AG09309 (cell line): ENCODE measurements around the gene SLC20A1.

Source experiments
- DNase-seq: peaks from one replicate; pipeline ENCODE4 v3.0.0-alpha.2; 2010; ENCODE audit warnings: low read depth
- H3K4me3 ChIP-seq: 2 replicates; pipeline ENCODE4 v1.5.1; 2011; ENCODE audit warnings: mild to moderate bottlenecking, low read depth, low read length, moderate library complexity; ENCODE audit not compliant: control insufficient read depth
- TF ChIP-seq, protein P1 (sequence below): IDR thresholded peaks from 2 replicates; pipeline ENCODE4 v1.5.1; 2011; ENCODE audit warnings: mild to moderate bottlenecking, low read depth, low read length, inconsistent platforms; ENCODE audit not compliant: insufficient read depth, control insufficient read depth; ENCODE audit errors: missing control alignments

The SLC20A1 gene

DNA sequence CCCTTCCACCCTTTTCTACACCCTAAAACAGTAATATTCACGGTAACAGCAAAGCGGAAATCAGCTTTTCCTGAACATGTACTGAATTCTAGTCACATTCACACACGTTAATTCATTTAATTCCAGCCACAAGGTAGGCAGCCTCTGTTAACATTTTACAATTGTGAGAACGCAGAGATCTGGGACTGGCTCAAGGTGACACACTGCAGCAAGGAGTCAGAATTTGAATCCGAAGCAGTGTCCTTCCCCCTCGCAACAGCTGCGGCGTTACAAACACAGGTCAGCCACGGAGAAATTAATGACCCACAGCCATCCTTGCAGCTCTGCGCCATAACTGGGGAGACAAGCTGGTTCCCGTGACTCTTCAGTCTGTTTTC is 818 bp upstream of the SLC20A1 start:
- H3K4me3 ChIP-seq, result peak overlapping the region; percentile 64
- DNase-seq, result no peak
- TF ChIP-seq, protein P1, sequence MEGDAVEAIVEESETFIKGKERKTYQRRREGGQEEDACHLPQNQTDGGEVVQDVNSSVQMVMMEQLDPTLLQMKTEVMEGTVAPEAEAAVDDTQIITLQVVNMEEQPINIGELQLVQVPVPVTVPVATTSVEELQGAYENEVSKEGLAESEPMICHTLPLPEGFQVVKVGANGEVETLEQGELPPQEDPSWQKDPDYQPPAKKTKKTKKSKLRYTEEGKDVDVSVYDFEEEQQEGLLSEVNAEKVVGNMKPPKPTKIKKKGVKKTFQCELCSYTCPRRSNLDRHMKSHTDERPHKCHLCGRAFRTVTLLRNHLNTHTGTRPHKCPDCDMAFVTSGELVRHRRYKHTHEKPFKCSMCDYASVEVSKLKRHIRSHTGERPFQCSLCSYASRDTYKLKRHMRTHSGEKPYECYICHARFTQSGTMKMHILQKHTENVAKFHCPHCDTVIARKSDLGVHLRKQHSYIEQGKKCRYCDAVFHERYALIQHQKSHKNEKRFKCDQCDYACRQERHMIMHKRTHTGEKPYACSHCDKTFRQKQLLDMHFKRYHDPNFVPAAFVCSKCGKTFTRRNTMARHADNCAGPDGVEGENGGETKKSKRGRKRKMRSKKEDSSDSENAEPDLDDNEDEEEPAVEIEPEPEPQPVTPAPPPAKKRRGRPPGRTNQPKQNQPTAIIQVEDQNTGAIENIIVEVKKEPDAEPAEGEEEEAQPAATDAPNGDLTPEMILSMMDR, result no peak

DNA sequence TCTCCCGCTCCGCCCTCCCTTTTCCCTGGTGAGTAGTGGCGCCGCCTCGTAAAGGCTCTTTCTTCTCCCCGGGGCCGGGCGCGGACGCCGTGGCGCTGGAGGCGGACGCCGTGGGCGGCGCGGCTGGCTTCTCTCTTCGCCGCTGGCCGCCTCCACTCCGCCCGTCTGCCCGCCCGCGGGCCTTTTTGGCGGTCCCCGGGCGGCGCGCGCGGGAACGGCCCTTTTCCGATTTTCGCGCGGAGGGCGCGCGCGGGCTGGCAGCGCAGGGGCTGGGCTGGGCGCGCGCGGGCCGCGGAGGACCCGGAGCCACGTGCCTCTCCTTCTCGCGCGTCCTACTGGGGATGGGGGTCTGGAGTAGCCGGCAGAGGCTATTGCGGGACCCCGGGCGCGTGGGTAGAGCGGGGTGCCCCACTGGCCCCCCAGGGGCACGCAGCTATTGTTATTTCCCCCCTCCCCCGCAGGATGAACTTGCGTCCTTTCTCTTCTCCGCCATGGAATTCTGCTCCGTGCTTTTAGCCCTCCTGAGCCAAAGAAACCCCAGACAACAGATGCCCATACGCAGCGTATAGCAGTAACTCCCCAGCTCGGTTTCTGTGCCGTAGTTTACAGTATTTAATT is 472 bp downstream of the SLC20A1 start:
- TF ChIP-seq, protein P1, result no peak
- DNase-seq, result no peak
- H3K4me3 ChIP-seq, result peak overlapping the region; percentile 79

DNA sequence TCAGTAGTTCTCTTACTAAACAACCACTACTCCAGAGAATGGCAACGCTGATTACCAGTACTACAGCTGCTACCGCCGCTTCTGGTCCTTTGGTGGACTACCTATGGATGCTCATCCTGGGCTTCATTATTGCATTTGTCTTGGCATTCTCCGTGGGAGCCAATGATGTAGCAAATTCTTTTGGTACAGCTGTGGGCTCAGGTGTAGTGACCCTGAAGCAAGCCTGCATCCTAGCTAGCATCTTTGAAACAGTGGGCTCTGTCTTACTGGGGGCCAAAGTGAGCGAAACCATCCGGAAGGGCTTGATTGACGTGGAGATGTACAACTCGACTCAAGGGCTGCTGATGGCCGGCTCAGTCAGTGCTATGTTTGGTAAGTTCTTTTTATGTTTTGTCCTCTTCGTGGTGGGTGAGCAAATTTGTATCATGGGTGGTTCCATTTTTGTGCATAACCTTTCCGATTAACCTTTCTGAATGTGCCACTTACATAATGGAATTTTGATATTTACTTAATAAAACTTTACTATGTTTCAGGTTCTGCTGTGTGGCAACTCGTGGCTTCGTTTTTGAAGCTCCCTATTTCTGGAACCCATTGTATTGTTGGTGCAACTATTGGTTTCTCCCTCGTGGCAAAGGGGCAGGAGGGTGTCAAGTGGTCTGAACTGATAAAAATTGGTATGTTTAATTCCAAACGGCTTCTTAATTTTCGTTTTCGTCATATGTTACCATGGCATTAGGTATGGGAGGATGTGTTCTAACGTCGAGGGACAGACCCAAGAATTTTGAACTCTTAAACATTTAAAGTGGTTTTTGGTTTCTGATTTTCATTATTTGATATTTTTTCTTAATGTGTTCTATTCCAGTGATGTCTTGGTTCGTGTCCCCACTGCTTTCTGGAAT is 1.3 kb downstream of the SLC20A1 start:
- TF ChIP-seq, protein P1, result no peak
- DNase-seq, result no peak
- peak overlapping the region; percentile 79 for H3K4me3 ChIP-seq

DNA sequence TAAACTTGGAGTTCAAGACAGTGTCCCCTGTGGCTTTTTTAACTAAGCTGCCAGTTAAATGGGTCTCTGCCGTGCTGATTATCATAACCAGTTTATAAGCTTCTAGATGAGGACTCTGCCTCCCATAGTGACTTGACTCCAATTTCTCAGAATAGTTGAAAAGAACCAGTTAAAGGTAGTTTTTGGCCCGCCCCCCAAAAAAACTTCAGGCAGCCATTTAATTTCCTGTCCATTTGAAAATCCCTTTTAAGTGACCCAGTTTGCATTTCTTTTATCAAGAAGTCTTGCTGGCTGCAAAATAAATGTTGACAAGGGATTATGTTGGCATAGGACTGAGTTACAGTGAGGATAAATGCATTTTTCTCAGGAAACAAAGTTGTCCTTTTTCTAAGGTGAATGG is 2.3 kb downstream of the SLC20A1 start:
- TF ChIP-seq, protein P1, result no peak
- peak overlapping the region; percentile 79 for H3K4me3 ChIP-seq
- no peak for DNase-seq

DNA sequence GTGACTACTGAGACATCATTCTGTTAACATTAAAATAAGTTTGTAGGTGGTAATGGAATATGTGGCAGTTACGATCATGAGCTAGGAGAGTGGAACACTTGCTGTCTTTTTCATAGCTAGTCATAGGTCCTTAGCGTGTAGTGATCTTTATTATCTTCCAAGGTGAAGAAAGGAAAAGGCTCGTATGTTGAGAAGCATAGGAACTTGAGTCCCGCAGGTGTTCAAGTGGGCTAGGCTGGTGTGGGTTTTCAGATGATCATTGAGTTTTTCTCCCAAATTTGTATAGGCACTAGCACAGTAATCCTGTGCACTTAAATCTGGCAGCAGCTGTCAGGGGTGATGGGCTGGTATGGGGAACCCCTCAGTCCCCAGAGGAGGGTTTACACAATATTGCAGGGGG is 10.9 kb downstream of the SLC20A1 start:
- no peak for DNase-seq
- TF ChIP-seq, protein P1, result no peak
- H3K4me3 ChIP-seq, result no peak overlapping the region

DNA sequence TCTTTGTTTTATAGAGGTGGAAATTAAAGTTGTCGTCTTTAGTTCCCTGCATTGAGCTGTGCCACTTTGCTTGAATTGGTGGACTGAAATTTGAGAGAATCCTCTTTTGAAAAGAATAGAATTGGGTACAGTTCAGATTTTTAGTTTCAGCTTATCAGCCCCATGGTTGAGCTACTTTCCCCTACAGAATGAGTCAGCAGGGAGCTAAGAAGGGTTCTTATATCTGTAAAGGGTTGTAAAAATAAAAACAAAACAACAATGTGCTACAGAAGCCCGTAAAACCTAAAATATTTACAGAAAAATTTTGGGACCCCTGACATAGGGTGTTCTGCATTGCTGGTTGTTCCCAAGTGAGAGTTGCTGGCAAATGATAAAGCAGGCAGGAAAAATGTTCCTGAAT is 12.6 kb downstream of the SLC20A1 start:
- TF ChIP-seq, protein P1, result no peak
- H3K4me3 ChIP-seq, result no peak overlapping the region
- no peak for DNase-seq
